HG03103 (cell line): ENCODE data around the gene TMEM79.
A peak's percentile ranks its signal among the peaks of the same experiment; 100 is the strongest.
"Not testable (repeated sequence)": the region's sequence is repeated elsewhere in the genome, so short reads cannot be mapped to it uniquely, and the experiment has no call there.

Source experiments
- ATAC-seq: cut with Tn5 transposase; IDR thresholded peaks from one replicate; pipeline ENCODE4 v1.9.1; 2021; ENCODE audit warnings: low read depth; ENCODE audit not compliant: unreplicated experiment

The TMEM79 gene

DNA sequence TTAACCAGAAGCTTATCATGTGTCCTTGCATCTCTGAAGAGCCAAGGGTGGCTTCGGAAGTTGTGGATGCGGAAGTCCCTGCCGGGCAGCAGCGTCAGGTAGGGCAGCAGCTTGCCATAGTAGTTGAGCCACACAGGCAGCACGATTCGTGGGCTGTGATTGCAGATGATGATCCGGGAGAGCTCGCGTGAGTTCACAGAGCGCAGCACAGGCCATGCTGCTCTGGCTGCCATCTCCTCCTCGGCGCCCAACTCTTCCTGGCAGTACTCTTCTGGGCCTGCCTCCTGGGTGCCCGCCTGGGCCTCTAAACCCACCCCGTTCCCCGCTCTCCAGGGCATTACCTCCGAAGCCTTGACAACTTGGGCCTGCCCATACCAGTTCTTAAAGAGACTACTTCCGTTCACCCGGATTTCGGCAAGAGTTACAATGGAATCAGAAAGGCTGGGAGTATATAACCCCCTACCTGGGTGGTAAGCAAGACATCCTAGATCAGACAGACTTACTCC lies 14.8 kb downstream of the TMEM79 start, which contains the start of gene VHLL:
Gene VHLL (minus strand): TSS at position 456 of the 506 bp plus-strand sequence. CDS start 118 bp downstream, at position 338.
- ATAC-seq = no peak

DNA sequence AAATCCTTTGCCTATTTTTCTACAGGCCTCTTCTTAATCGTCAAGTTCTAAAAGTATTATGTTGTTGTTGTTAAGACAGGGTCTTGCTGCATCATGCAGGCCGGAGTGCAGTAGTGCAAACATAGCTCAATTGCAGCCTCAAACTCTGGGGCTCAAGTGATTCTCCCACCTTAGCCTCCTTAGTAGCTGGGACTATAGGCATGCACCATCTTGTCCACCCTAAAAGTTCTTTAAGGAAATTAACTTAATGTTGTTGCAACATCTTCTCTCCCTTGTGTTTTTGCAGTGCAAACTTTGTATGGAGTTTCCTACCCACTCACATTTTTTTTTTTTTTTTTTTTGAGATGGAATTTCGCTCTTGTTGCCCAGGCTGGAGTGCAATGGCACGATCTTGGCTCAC lies 19.1 kb downstream of the TMEM79 start:
- ATAC-seq = no peak

DNA sequence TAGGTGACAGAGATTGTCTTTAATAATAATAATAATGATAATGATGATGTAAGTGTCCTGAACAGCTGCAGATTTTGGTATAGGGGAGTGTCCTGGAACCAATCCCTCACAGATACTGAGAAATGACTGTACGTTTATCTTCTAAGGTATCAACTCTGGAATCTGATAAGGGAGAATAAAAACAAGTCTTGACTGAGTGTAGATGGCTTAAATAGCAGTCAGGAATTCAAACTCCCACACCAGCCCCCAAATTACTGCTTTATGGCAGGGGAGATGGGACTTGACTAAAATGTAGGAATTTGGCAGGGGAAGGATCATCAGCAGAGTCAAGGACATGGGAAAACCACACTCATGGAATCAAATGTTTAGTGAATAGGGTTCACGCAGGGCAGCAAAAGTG lies 21.1 kb downstream of the TMEM79 start:
- ATAC-seq = no peak

DNA sequence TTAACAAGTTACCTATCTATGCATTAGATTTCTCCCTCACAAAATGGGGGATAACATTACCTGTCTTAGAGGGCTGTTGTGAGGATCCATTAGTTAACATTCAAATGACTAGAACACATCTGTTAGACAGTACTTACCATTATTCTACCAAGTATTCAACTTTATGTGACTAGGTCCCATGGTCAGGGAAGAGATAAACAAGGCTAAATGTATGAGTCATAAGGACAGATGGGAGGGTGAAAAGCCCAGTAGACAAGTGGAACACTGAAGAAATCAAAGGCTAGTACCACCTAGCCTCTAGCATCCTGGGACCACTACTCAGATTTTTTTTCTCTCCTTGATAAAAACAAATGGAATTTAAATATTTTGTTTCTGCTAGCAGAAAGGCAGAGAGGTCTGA lies 24.0 kb downstream of the TMEM79 start:
- no peak for ATAC-seq

DNA sequence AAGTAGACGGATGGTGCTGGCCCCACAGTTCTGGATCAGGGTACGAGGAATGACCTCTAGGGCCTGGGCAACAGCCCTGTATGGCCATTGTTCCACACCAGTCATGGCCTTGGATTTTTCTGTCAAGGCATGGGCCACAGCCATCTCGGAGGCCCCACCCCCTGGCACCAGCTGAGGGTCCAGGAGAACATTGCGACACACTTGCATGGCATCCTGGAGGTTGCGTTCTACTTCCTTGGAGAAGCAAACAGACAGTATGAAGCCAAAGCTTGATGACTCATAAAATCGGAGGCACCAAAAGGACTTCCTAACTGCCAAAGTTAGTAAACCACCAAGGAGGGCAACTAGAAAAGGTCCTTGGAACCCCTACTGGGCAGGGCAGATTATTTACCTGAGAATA lies 26.8 kb downstream of the TMEM79 start:
- no peak for ATAC-seq

DNA sequence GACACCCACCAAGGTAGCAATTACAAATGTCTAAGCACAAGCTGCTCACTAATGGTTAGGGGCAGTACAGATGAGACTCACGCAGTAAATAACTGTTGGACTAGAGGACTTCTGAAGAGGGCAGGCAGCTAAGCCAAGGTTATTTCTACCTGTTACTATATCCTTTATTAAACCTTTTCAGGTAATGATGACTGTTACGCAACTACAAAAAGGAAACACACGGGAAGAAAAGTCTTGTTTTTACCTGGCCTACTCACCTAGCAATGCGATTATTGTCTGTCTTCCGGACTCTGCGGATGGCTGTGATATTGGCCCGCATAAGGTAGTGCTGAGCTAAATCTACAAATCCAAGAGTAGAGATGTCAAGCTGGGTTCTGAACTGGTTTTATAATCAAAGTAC lies 32.8 kb downstream of the TMEM79 start:
- ATAC-seq = no peak

DNA sequence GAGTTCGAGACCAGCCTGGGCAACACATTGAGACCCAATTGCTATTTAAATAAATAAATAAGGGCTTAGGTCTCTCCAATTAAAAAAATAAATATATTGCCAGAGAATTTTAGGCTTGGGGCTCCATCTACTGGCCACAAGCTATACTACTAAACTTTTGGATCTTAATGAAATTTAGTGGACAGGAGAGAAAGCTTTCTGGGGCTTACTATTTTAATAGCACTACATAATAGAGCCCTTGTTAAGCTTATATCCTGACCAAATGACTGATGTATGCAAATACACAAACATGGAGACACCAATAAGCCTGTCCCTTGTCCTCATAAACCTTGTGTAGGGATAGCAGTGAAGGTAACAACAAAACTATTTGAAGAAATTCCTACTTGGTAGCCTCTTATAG lies 35.5 kb downstream of the TMEM79 start:
- no peak for ATAC-seq

DNA sequence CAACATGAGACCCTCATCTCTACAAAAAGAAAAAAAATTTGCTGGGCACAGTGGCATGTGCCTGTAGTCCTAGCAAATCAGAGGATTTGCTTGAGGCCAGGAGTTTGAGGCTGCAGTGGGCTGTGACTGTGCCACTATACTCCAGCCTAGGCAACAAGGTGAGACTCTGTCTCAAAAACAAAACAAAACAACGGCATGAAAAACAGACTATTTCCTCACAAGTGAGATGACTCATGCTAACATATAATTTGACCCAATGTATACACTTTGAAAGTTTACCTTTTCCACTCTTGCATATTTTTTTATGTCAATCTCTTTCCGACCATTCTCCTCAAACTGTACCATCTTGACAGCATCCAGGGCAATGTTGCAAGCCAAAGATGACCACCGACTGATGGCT lies 36.4 kb downstream of the TMEM79 start:
- no peak for ATAC-seq

DNA sequence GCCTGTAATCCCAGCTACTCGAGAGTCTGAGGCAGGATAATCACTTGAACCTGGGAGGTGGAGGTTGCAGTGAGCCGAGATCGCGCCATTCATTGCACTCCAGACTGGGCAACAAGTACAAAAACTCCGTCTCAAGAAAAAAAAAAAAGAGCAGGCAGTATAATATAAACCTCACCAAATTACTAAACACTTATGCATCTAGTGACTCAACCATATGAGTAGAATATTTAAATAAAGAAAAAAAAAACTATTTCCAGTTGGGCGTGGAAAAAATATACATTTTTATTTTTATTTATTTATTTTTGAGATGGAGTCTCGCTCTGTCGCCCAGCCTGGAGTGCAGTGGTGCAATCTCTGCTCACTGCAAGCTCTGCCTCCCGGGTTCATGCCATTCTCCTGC lies 39.1 kb downstream of the TMEM79 start:
- not testable (repeated sequence) for ATAC-seq

DNA sequence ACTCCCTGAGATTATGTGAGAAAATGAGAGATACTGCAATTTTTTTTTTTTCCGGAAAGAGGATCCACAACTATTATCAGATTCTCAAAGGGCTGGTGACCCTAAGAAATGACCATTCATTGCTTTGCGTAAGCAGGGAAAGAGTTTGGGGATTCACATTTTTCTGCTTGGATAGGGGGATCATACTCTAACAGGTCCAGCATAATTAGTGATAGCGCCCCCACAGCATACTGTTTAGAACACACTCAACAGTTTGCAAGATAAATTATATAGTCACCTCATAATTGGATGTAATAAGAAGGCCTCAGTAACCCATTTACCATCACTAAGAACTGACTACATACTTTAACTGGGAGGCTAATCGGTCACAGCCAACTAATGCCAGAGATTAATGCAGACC lies 52.1 kb downstream of the TMEM79 start:
- ATAC-seq = no peak

DNA sequence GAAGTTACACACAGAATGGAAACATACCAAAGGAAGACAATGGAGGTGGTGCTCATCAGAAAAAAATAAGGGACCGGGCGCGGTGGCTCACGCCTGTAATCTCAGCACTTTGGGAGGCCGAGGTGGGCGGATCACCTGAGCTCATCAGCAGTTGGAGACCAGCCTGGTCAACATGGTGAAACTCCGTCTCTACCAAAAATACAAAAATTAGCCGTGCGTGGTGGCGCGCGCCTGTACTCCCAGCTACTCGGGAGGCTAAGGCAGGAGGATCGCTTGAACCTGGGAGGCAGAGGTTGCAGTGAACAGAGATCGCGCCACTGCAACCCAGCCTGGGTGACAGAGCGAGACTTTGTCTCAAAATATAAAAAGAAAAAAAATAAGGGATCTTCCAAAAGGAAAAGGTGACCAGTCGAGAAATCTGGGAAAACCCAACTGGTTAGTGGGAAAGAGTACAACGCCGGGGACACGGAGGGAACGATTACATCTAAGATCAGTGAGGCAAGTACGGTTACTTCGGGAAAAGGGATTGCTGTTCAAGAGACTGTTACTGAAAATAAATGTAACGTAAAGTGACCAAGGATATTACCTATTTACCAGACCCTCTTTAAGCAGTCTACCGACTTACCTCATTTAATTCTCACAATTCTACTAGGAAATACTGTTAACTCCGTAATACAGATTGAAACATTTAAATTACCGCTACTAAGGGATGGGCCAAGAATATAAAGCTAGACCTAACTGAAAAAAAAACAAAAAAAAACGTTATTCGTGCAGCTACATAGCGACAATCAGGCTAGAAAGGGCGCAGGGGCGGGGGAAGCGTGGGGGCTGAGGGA lies 53.1 kb downstream of the TMEM79 start:
- no peak for ATAC-seq

DNA sequence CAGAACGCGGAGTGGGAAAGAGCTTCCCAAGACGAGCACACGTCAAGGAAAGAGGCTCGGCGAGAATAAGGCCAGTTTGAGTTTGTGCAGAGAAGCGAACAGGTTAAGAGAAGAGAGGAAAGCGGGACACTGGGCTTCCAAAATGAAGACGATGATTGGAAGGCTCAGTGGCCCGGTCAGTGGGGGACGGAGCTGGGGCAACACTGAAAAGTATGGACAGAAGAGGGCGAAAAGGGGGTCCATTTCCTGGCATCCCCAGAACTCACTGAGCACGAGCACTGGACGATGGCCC lies 53.7 kb downstream of the TMEM79 start:
- no peak for ATAC-seq

DNA sequence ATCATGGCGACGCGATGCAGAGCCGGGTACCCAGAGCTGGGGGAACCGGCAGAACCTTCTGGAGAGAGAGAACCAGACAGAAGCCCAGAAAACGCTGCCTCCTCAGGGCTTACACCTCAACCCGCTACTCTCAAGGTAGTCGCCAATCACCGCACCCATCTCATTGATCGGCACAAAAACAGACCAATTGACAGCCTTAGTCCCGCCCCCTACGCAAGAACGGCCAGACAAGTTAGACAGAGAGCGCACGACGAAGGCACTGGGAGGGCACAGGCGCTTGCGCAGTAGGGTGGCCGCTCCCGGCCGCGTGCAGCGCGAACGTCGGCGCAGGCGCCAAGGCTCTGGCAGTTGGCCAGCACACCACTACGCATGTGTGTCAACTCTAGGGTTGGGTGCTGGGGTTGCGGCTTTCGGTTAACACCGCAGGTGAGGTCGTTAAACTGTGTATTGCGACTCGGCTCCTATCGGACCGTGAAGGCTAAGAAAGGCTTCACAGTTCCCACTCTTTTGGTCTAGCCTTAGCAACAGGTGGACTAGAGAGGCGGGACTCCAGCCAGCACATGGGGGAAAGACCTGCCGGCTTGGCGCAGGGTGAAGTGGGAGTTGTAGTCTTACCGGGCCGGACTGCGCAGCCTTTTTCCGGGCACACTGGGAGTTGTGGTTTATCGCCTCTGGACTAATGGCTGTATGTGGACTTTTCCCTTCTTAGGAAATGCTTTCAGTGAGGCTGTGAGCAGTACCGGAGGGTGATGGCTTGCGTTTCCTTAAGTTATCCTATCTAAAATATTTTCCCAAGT lies 54.3 kb downstream of the TMEM79 start, which contains the start of the genes CCT3 and TSACC:
Gene CCT3 (minus strand): TSS at position 113 of the 797 bp plus-strand sequence. CDS start 108 bp downstream, at position 5.
Gene TSACC (plus strand): TSS at position 347 of the 797 bp plus-strand sequence. CDS start 1,232 bp downstream, outside the sequence.
- ATAC-seq = peak; percentile 81
